ENCODE results near the gene SYT1. TPM values are rescaled to one million over a fixed set of nuclear protein-coding genes. Genes with fewer than 3 reads are reported as not detected.

The SYT1 gene
- total and polyA plus RNA-seq, 2 of the 8 experiments (the other 6 are each of a cell fraction or from before 2014, with no cell fraction given) = 11.0 to 34.6 TPM

DNA sequence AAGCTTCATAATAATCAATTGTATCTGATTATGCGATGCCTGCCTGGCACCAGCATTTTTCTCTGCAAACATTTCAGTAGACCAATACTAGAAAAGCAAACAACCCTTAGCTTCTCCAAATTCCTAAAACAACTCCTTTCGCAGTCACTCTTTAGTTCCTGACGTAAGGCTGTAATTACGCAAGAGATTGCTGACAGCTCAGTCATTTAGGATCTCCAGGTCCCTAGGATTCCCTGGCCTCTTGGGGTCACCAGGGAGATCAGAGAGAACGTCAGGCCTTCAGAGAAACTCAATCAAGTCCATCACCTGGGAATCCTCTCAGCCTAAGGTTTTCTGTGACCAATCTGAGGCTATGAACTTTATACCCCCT, 435.6 kb downstream of the SYT1 start:
- H3K4me2 ChIP-seq (ENCODE audit: insufficient read depth in 1 of 2, low read depth in 2 of 2, low read length in 2 of 2) = no peak overlapping the region
- FAIRE-seq (no peak), DNase-seq (ENCODE audit: low read depth in 1 of 2, low spot score in 2 of 2) (no peak)
- WGBS, 2 experiments (ENCODE audit: extremely low coverage in 1 of 2, insufficient coverage in 1 of 2, insufficient read length in 1 of 2, insufficient replicate concordance in 2 of 2, low coverage in 1 of 2, low lambda C conversion rate in 2 of 2, missing lambda C conversion rate in 1 of 2) = 91% methylated on average over 5 of the region's 5 CpGs; no CpG with 5 or more reads in 1 of the 2 experiments
- H2BK120ac ChIP-seq (replicated peaks; ENCODE audit: low read depth, low read length) = no peak overlapping the region
- no peak for TF ChIP-seq RAD21 (IDR thresholded peaks at IDR 0.05 in 1 of 2, conservative IDR thresholded peaks at IDR 0.05 in 1 of 2; ENCODE audit: low read depth in 2 of 2, low read length in 2 of 2)
- TF ChIP-seq CEBPB (IDR thresholded peaks at IDR 0.05; ENCODE audit: low read depth, low read length) = peak; percentile 94
- H3K9ac ChIP-seq (replicated peaks in 1 of 4; ENCODE audit: extremely low read depth in 1 of 4, low read depth in 3 of 4, low read length in 3 of 4) = no peak overlapping the region
- no peak overlapping the region for H2BK5ac ChIP-seq (ENCODE audit: low read depth, low read length)
- H3K23ac ChIP-seq (ENCODE audit: insufficient read length) = no peak overlapping the region
- H3K36me3 ChIP-seq (ENCODE audit: control insufficient read depth in 2 of 4, insufficient read depth in 4 of 4, low read length in 3 of 4) = peaks cover 0 to 17% (median 5%) of the 10 kb centered on the region in 4 experiments; a peak in 4 of 8 replicates
- no peaks in the 10 kb centered on the region for H3K27me3 ChIP-seq (replicated peaks in 1 of 4; ENCODE audit: control insufficient read depth in 3 of 4, extremely low read depth in 1 of 4, insufficient read depth in 3 of 4, low read length in 3 of 4)
- no peak overlapping the region for H2AK5ac ChIP-seq (ENCODE audit: low read depth, low read length)
- no peak overlapping the region for H3K18ac ChIP-seq (ENCODE audit: extremely low read depth, low read length)
- CTCF ChIA-PET (ENCODE audit: partially characterized antibody) = interaction anchor here (0.6 to 1.0 kb wide), 3 partner anchors 12 to 86 kb away, joined by 3 to 4 read pairs (median 3); no protein-coding TSS in a partner anchor
- H3K56ac ChIP-seq (replicated peaks; ENCODE audit: insufficient read length, low read depth, low read length) = no peak overlapping the region
- H3K9me3 ChIP-seq (ENCODE audit: insufficient read depth in 2 of 2, low read depth in 1 of 2, low read length in 1 of 2) = no peaks in the 10 kb centered on the region
- H4K5ac ChIP-seq (ENCODE audit: insufficient read length, low read depth, low read length) = no peak overlapping the region
- no peaks in the 10 kb centered on the region for H4K20me1 ChIP-seq (replicated peaks in 1 of 2; ENCODE audit: control insufficient read depth in 1 of 2, insufficient read depth in 2 of 2, low read length in 2 of 2)
- no peak overlapping the region for H4K91ac ChIP-seq (replicated peaks; ENCODE audit: insufficient read length, low read length)
- no peaks in the 10 kb centered on the region for H3K79me1 ChIP-seq (ENCODE audit: low read depth, low read length)
- H3K4me3 ChIP-seq (ENCODE audit: extremely low read depth in 1 of 4, insufficient read depth in 2 of 4, low read depth in 3 of 4, low read length in 4 of 4) = no peak overlapping the region
- no peak overlapping the region for H2BK12ac ChIP-seq (ENCODE audit: low read depth, low read length)
- H2BK15ac ChIP-seq (ENCODE audit: low read length) = no peak overlapping the region
- no peak overlapping the region for H4K8ac ChIP-seq (ENCODE audit: extremely low read depth, insufficient read depth, low read length)
- H2BK20ac ChIP-seq (ENCODE audit: low read length) = no peak overlapping the region
- no peaks in the 10 kb centered on the region for H3K79me2 ChIP-seq (ENCODE audit: control insufficient read depth in 1 of 2, insufficient read depth in 2 of 2, low read length in 2 of 2)
- H3K4ac ChIP-seq (replicated peaks; ENCODE audit: insufficient read length, low read depth, low read length) = no peak overlapping the region
- H2AFZ ChIP-seq (ENCODE audit: low read length) = no peak overlapping the region
- H3K14ac ChIP-seq (ENCODE audit: insufficient read length) = no peak overlapping the region
- no peaks in the 10 kb centered on the region for H3K4me1 ChIP-seq (replicated peaks in 1 of 4; ENCODE audit: control insufficient read depth in 3 of 4, insufficient read depth in 4 of 4, low read length in 3 of 4)
- no peak overlapping the region for H3K27ac ChIP-seq (ENCODE audit: low read depth, low read length)
- H3K23me2 ChIP-seq (ENCODE audit: low read depth, low read length) = no peaks in the 10 kb centered on the region
- POLR2A ChIA-PET (ENCODE audit: partially characterized antibody) = interaction anchor here (1.1 kb wide), 1 partner anchor 16 kb away, joined by 3 read pairs; no protein-coding TSS in a partner anchor

All from H1 (cell line).